Measurements from ENCODE around the gene NDUFB2.
"Not testable (repeated sequence)": the region's sequence is repeated elsewhere in the genome, so short reads cannot be mapped to it uniquely, and the experiment has no call there.

NDUFB2 gene

GRCh38 chr7:140743255-140743654, 46.7 kb downstream of the NDUFB2 start:
- not testable (repeated sequence) for H3K27me3 ChIP-seq (ENCODE audit: control insufficient read depth, insufficient read depth, low read length); H3K4me1 ChIP-seq (ENCODE audit: control insufficient read depth, insufficient read depth, low read length); H3K9ac ChIP-seq (ENCODE audit: low read length); H3K4me3 ChIP-seq (ENCODE audit: low read depth, low read length); H3K9me3 ChIP-seq (ENCODE audit: control insufficient read depth, insufficient read depth, low read depth, low read length); H3K27ac ChIP-seq (ENCODE audit: low read depth, low read length)
- H3K36me3 ChIP-seq (ENCODE audit: control insufficient read depth, insufficient read depth, low read length) = peaks cover 14% of the 10 kb centered on the region

- Histone ChIP-seq H3K9ac (ENCODE audit: low read length) (no peak overlapping the region), H3K9me3 (ENCODE audit: control insufficient read depth, insufficient read depth, low read depth, low read length) (no peaks in the 10 kb centered on the region), H3K27me3 (ENCODE audit: control insufficient read depth, insufficient read depth, low read length) (no peaks in the 10 kb centered on the region), H3K36me3 (ENCODE audit: control insufficient read depth, insufficient read depth, low read length) (peaks cover 10% of the 10 kb centered on the region), H3K4me1 (ENCODE audit: control insufficient read depth, insufficient read depth, low read length) (peaks cover 6% of the 10 kb centered on the region), H3K27ac (ENCODE audit: low read depth, low read length) (no peak overlapping the region), H3K4me3 (ENCODE audit: low read depth, low read length) (no peak overlapping the region)
These were observed 47.5 kb downstream of the NDUFB2 start for GRCh38 chr7:140744005-140744404.

- peaks cover 7% of the 10 kb centered on the region; the same call in 1 of the 2 replicates for H3K36me3 ChIP-seq (ENCODE audit: control insufficient read depth, insufficient read depth, low read length)
- H3K4me3 ChIP-seq (ENCODE audit: low read depth, low read length) = no peak overlapping the region
- no peaks in the 10 kb centered on the region for H3K27me3 ChIP-seq (ENCODE audit: control insufficient read depth, insufficient read depth, low read length)
- no peak overlapping the region; the same call in 1 of the 2 replicates for H3K27ac ChIP-seq (ENCODE audit: low read depth, low read length)
- H3K4me1 ChIP-seq (ENCODE audit: control insufficient read depth, insufficient read depth, low read length) = peaks cover 4% of the 10 kb centered on the region
- no peak overlapping the region for H3K9ac ChIP-seq (ENCODE audit: low read length)
- no peaks in the 10 kb centered on the region for H3K9me3 ChIP-seq (ENCODE audit: control insufficient read depth, insufficient read depth, low read depth, low read length)
These were observed 49.0 kb downstream of the NDUFB2 start for GRCh38 chr7:140745266-140746058.

- Histone ChIP-seq H3K4me3 (ENCODE audit: low read depth, low read length) (no peak overlapping the region), H3K9ac (ENCODE audit: low read length) (no peak overlapping the region), H3K27me3 (ENCODE audit: control insufficient read depth, insufficient read depth, low read length) (no peaks in the 10 kb centered on the region), H3K9me3 (ENCODE audit: control insufficient read depth, insufficient read depth, low read depth, low read length) (no peaks in the 10 kb centered on the region), H3K27ac (ENCODE audit: low read depth, low read length) (no peak overlapping the region), H3K4me1 (ENCODE audit: control insufficient read depth, insufficient read depth, low read length) (no peaks in the 10 kb centered on the region), H3K36me3 (ENCODE audit: control insufficient read depth, insufficient read depth, low read length) (peaks cover 7% of the 10 kb centered on the region; the same call in 1 of the 2 replicates)
These were observed 50.2 kb downstream of the NDUFB2 start for GRCh38 chr7:140746751-140747150.

GRCh38 chr7:140752533-140752932, 56.0 kb downstream of the NDUFB2 start:
- no peaks in the 10 kb centered on the region for H3K9me3 ChIP-seq (ENCODE audit: control insufficient read depth, insufficient read depth, low read depth, low read length)
- 0 out of 2 replicates have a peak, but pooled peaks cover 4% of the 10 kb centered on the region for H3K4me1 ChIP-seq (ENCODE audit: control insufficient read depth, insufficient read depth, low read length)
- H3K27ac ChIP-seq (ENCODE audit: low read depth, low read length) = no peak overlapping the region
- peaks cover 8% of the 10 kb centered on the region; the same call in 1 of the 2 replicates for H3K36me3 ChIP-seq (ENCODE audit: control insufficient read depth, insufficient read depth, low read length)
- H3K4me3 ChIP-seq (ENCODE audit: low read depth, low read length) = no peak overlapping the region
- no peaks in the 10 kb centered on the region for H3K27me3 ChIP-seq (ENCODE audit: control insufficient read depth, insufficient read depth, low read length)
- H3K9ac ChIP-seq (ENCODE audit: low read length) = no peak overlapping the region

- no peak overlapping the region for H3K4me3 ChIP-seq (ENCODE audit: low read depth, low read length)
- no peak overlapping the region for H3K9ac ChIP-seq (ENCODE audit: low read length)
- H3K9me3 ChIP-seq (ENCODE audit: control insufficient read depth, insufficient read depth, low read depth, low read length) = no peaks in the 10 kb centered on the region
- 0 out of 2 replicates have a peak, but pooled peaks cover 4% of the 10 kb centered on the region for H3K4me1 ChIP-seq (ENCODE audit: control insufficient read depth, insufficient read depth, low read length)
- no peak overlapping the region; the same call in 1 of the 2 replicates for H3K27ac ChIP-seq (ENCODE audit: low read depth, low read length)
- H3K36me3 ChIP-seq (ENCODE audit: control insufficient read depth, insufficient read depth, low read length) = 0 out of 2 replicates have a peak, but pooled peaks cover 4% of the 10 kb centered on the region
- H3K27me3 ChIP-seq (ENCODE audit: control insufficient read depth, insufficient read depth, low read length) = no peaks in the 10 kb centered on the region
These were observed 58.0 kb downstream of the NDUFB2 start for GRCh38 chr7:140754506-140754905.

All from HUES6 (cell line).